CD14-positive monocyte (primary cell): ENCODE measurements around the gene FIBCD1. TPM values are rescaled to one million over a fixed set of nuclear protein-coding genes. Genes with fewer than 3 reads are reported as not detected.

Source experiments
- DNase-seq, 3 donors: peaks; one replicate each; pipeline ENCODE4 v3.0.0-alpha.2; 2011 to 2022
- H2AFZ ChIP-seq: 2 replicates; pipeline ENCODE4 v1.6.0; 2012; ENCODE audit warnings: mild to moderate bottlenecking, low read depth, low read length, inconsistent platforms; ENCODE audit not compliant: insufficient read depth, poor library complexity, severe bottlenecking
- H3K27ac ChIP-seq, 2 donors: 1 replicate in 1 of 2; 2 replicates in 1 of 2; pipeline ENCODE4 v1.5.1; 2012 to 2013; ENCODE audit warnings: low read length in 2 of 2, control low read depth in 1 of 2, inconsistent platforms in 1 of 2, low read depth in 1 of 2, mild to moderate bottlenecking in 1 of 2
- H3K27me3 ChIP-seq, 2 donors: one replicate each; pipeline versions ENCODE4 v1.6.0 to v1.6.1; 2011 to 2013; ENCODE audit warnings: low read length in 2 of 2; ENCODE audit not compliant: control insufficient read depth in 2 of 2, insufficient read depth in 2 of 2
- H3K36me3 ChIP-seq, 2 donors: replicated peaks in 1 of 2; 1 replicate in 1 of 2; 2 replicates in 1 of 2; pipeline versions ENCODE4 v1.5.1 to v1.6.1; 2012 to 2013; ENCODE audit warnings: low read length in 2 of 2, control low read depth in 1 of 2, inconsistent platforms in 1 of 2, mild to moderate bottlenecking in 1 of 2; ENCODE audit not compliant: insufficient read depth in 2 of 2, control insufficient read depth in 1 of 2
- H3K4me1 ChIP-seq, 2 donors: 1 replicate in 1 of 2; 2 replicates in 1 of 2; pipeline versions ENCODE4 v1.5.1 to v1.6.1; 2012 to 2013; ENCODE audit warnings: low read length in 2 of 2, control low read depth in 1 of 2, inconsistent platforms in 1 of 2, mild to moderate bottlenecking in 1 of 2, moderate library complexity in 1 of 2; ENCODE audit not compliant: insufficient read depth in 2 of 2, control insufficient read depth in 1 of 2
- H3K4me2 ChIP-seq: replicated peaks from 2 replicates; pipeline ENCODE3; 2012; ENCODE audit warnings: low read length, moderate library complexity, mild to moderate bottlenecking; ENCODE audit not compliant: poor library complexity, severe bottlenecking; ENCODE audit errors: extremely low read depth
- H3K4me3 ChIP-seq, 3 experiments: fragments of 200-600 bp in 1 of 3; sonication (generic) in 1 of 3; replicated peaks in 1 of 3; 1 replicate in 2 of 3; 2 replicates in 1 of 3; pipeline ENCODE4 v1.5.1; 2011 to 2013; ENCODE audit warnings: low read length in 3 of 3, mild to moderate bottlenecking in 3 of 3, control low read depth in 2 of 3, low read depth in 2 of 3, inconsistent platforms in 1 of 3, moderate library complexity in 1 of 3
- H3K79me2 ChIP-seq: 2 replicates; pipeline ENCODE4 v1.6.0; 2012; ENCODE audit warnings: mild to moderate bottlenecking, control low read depth, inconsistent platforms, low read length, moderate library complexity; ENCODE audit not compliant: insufficient read depth
- H3K9ac ChIP-seq: 2 replicates; pipeline ENCODE4 v1.6.0; 2017; ENCODE audit warnings: low read length, mild to moderate bottlenecking; ENCODE audit not compliant: insufficient read depth, poor library complexity, severe bottlenecking
- H3K9me3 ChIP-seq, 2 donors: replicated peaks in 1 of 2; 1 replicate in 1 of 2; 2 replicates in 1 of 2; pipeline versions ENCODE4 v1.5.1 to v1.6.1; 2012 to 2013; ENCODE audit warnings: low read length in 2 of 2, control low read depth in 1 of 2; ENCODE audit not compliant: control insufficient read depth in 1 of 2, insufficient read depth in 1 of 2
- H4K20me1 ChIP-seq: 2 replicates; pipeline ENCODE4 v1.6.0; 2012; ENCODE audit warnings: mild to moderate bottlenecking, low read length, control low read depth, moderate library complexity; ENCODE audit not compliant: insufficient read depth
- H3K27ac Mint-ChIP-seq, 7 donors: one replicate each; pipeline ENCODE4 v1.8.0; 2020; ENCODE audit warnings: mild to moderate bottlenecking in 7 of 7, mixed read lengths in 7 of 7, moderate library complexity in 6 of 7, inconsistent platforms in 2 of 7
- H3K27me3 Mint-ChIP-seq, 3 donors: one replicate each; pipeline ENCODE4 v1.8.0; 2021 to 2022; ENCODE audit warnings: low read depth in 3 of 3, mild to moderate bottlenecking in 3 of 3, mixed read lengths in 3 of 3, moderate library complexity in 3 of 3, inconsistent platforms in 1 of 3
- H3K36me3 Mint-ChIP-seq, 2 donors: one replicate each; pipeline ENCODE4 v1.8.0; 2020; ENCODE audit warnings: mixed read lengths in 2 of 2, inconsistent platforms in 1 of 2, mild to moderate bottlenecking in 1 of 2
- H3K4me1 Mint-ChIP-seq: one replicate; pipeline ENCODE4 v1.8.0; 2020; ENCODE audit warnings: mild to moderate bottlenecking, mixed read lengths
- H3K4me3 Mint-ChIP-seq, 2 donors: one replicate each; pipeline ENCODE4 v1.8.0; 2020; ENCODE audit warnings: mild to moderate bottlenecking in 2 of 2, mixed read lengths in 2 of 2, moderate library complexity in 1 of 2
- H3K9me3 Mint-ChIP-seq, 7 donors: one replicate each; pipeline ENCODE4 v1.8.0; 2020 to 2022; ENCODE audit warnings: mixed read lengths in 7 of 7, mild to moderate bottlenecking in 6 of 7, moderate library complexity in 6 of 7, inconsistent platforms in 2 of 7
- CTCF ChIP-seq: fragments of 200-600 bp; IDR thresholded peaks from one replicate; pipeline ENCODE4 v1.8.0; 2022; ENCODE audit warnings: antibody characterized with exemption, mild to moderate bottlenecking
- WGBS: methylation state at CpG from one replicate; pipeline ENCODE4 v1.1.5; 2013; ENCODE audit warnings: missing lambda C conversion rate; ENCODE audit not compliant: insufficient coverage; 5-methylcytosine and 5-hydroxymethylcytosine counted together
- intact Hi-C, 2 donors: fragments of 100-400 bp; cut with micrococcal nuclease; formaldehyde crosslinking; loops; one replicate each; pipeline versions ENCODE4 v1.15.0 to v1.15.1; 2023
- polyA plus RNA-seq, 3 donors: library from polyadenylated mRNA; depleted of rRNA in 1 of 3; unstranded in 2 of 3; stranded (reverse) in 1 of 3; fragments of 300-500 nt in 2 of 3; fragments of >200 nt in 1 of 3; fragmentation: Illumina TruSeq in 2 of 3; gene quantifications; 1 replicate in 2 of 3; 2 replicates in 1 of 3; pipeline ENCODE4 v1.2.3, GENCODE V29; 2012 to 2021

The FIBCD1 gene
- polyA plus RNA-seq, 3 donors, result not detected

- no peaks in the 10 kb centered on the region for H3K36me3 Mint-ChIP-seq
- 94% methylated on average over 12 of the region's 23 CpGs for WGBS
- no peak overlapping the region for H3K4me3 Mint-ChIP-seq
Measured at GRCh38 chr9:130930132-130930803, 8.8 kb downstream of the FIBCD1 start.

GRCh38 chr9:130929571-130930038 is 9.4 kb downstream of the FIBCD1 start:
- Mint-ChIP-seq H3K4me3 (no peak overlapping the region), H3K4me1 (no peaks in the 10 kb centered on the region), H3K9me3 (peaks cover 0 to 5% (median 0%) of the 10 kb centered on the region in 7 donors), H3K27me3 (peaks cover 27 to 40% (median 30%) of the 10 kb centered on the region in 3 donors), H3K36me3 (no peaks in the 10 kb centered on the region), H3K27ac (no peak overlapping the region)
- H3K36me3 ChIP-seq, result no peaks in the 10 kb centered on the region
- H2AFZ ChIP-seq, result no peak overlapping the region
- no peak overlapping the region for H3K9ac ChIP-seq
- H3K9me3 ChIP-seq, result no peaks in the 10 kb centered on the region
- no peak overlapping the region for H3K4me3 ChIP-seq
- WGBS, result 95% methylated on average over 36 of the region's 36 CpGs
- no peak for DNase-seq
- peaks cover 0 to 23% of the 10 kb centered on the region in 2 donors for H3K27me3 ChIP-seq
- H3K79me2 ChIP-seq, result no peaks in the 10 kb centered on the region
- intact Hi-C loops, result no loop called here
- H3K4me1 ChIP-seq, result no peaks in the 10 kb centered on the region
- no peak overlapping the region for H3K27ac ChIP-seq
- no peaks in the 10 kb centered on the region for H4K20me1 ChIP-seq
- no peak for TF ChIP-seq CTCF
- no peak overlapping the region for H3K4me2 ChIP-seq

More at GRCh38 chr9:130930132-130930803, 8.8 kb downstream of the FIBCD1 start:
- no peaks in the 10 kb centered on the region for H3K36me3 ChIP-seq
- no peaks in the 10 kb centered on the region for H3K9me3 ChIP-seq
- H3K4me1 Mint-ChIP-seq, result peaks cover 2% of the 10 kb centered on the region
- H3K79me2 ChIP-seq, result no peaks in the 10 kb centered on the region
- no peak overlapping the region for H3K9ac ChIP-seq
- peaks cover 33 to 43% (median 36%) of the 10 kb centered on the region in 3 donors for H3K27me3 Mint-ChIP-seq
- H3K4me3 ChIP-seq, result no peak overlapping the region
- no peaks in the 10 kb centered on the region for H3K4me1 ChIP-seq
- H4K20me1 ChIP-seq, result no peaks in the 10 kb centered on the region
- no peak for TF ChIP-seq CTCF
- DNase-seq, result no peak
- no peak overlapping the region for H2AFZ ChIP-seq
- H3K27me3 ChIP-seq, result peaks cover 0 to 29% of the 10 kb centered on the region in 2 donors
- H3K27ac ChIP-seq, result no peak overlapping the region
- H3K9me3 Mint-ChIP-seq, result peaks cover 0 to 5% (median 0%) of the 10 kb centered on the region in 7 donors
- no peak overlapping the region for H3K4me2 ChIP-seq
- intact Hi-C loops, result no loop called here
- no peak overlapping the region for H3K27ac Mint-ChIP-seq
